GM13977 (cell line): ENCODE results near the gene THSD7A.

Source experiments
- DNase-seq: peaks from one replicate; pipeline ENCODE4 v3.0.0; 2012; ENCODE audit warnings: low spot score
- in situ Hi-C: fragments of 300-500 bp; cut with MboI; formaldehyde crosslinking; loops from one replicate; pipeline ENCODE4 v1.12.0; 2022; ENCODE audit warnings: low sequenced_read_pairs, low pct_unique_long_range_greater_than_20kb, mixed read lengths, inconsistent platforms; ENCODE audit not compliant: unreplicated experiment
- TF ChIP-seq, protein P1 (sequence below): IDR thresholded peaks from 2 replicates; pipeline ENCODE4 v1.5.1; 2012; ENCODE audit warnings: mild to moderate bottlenecking, control low read depth; ENCODE audit not compliant: insufficient read depth; ENCODE audit errors: extremely low read depth, missing control alignments

Gene THSD7A

DNA sequence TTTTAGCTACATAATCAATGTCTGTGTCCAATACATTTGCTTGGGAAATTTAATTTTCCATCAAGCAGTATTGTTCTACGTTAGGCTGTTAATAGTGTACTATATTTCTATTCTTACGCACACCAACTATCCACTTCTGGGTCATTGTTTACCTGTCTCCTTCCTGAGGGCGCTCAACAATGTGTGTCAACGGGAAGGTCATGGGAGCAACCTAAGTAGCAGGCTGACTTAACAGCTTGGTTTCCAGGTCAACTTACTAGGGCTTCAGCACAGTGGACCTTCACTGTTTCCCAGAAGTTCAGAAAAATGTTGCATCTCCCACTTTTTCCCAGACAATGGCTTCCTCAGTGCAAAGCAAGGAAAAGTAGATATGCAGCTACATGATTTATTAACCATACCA lies 13.7 kb downstream of the THSD7A start:
- no peak for DNase-seq
- TF ChIP-seq, protein P1, sequence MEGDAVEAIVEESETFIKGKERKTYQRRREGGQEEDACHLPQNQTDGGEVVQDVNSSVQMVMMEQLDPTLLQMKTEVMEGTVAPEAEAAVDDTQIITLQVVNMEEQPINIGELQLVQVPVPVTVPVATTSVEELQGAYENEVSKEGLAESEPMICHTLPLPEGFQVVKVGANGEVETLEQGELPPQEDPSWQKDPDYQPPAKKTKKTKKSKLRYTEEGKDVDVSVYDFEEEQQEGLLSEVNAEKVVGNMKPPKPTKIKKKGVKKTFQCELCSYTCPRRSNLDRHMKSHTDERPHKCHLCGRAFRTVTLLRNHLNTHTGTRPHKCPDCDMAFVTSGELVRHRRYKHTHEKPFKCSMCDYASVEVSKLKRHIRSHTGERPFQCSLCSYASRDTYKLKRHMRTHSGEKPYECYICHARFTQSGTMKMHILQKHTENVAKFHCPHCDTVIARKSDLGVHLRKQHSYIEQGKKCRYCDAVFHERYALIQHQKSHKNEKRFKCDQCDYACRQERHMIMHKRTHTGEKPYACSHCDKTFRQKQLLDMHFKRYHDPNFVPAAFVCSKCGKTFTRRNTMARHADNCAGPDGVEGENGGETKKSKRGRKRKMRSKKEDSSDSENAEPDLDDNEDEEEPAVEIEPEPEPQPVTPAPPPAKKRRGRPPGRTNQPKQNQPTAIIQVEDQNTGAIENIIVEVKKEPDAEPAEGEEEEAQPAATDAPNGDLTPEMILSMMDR = no peak

GRCh38 chr7:11817111-11817740 lies 14.8 kb downstream of the THSD7A start:
- TF ChIP-seq, protein P1 = no peak
- in situ Hi-C loops = no loop called here
- DNase-seq = no peak

More for the DNA sequence above, 13.7 kb downstream of the THSD7A start:
- in situ Hi-C loops = no loop called here

GRCh38 chr7:11811709-11812108 lies 20.3 kb downstream of the THSD7A start:
- TF ChIP-seq, protein P1 = no peak
- DNase-seq = no peak
- in situ Hi-C loops = no loop called here

DNA sequence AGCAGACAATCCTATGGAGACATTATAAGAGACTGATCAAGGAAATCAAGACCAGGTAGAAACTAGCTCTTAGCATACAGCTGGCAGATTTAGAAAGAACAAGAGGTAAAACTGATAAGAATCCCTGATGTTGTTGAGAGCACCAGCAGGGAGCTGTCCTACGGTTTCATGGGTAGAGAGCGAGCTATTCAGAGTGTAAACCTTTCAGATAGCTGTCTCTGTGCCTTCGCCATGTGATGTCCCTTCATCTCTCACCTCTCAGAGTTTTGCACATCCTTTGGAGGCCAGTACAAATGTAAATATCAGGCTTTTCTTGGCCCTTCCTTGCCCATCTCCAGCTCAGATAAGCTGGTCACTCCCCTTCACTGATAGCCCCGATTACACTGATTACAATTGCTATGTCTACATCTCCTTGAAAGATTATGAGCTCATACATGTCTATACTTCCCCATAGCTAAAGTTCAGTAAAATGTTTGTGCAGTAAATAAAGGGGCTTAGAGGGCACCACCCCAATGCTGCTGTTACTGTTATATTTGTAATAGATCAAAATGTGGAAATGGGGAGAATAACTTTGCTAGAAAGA lies 21.9 kb downstream of the THSD7A start:
- no peak for DNase-seq
- in situ Hi-C loops = no loop called here
- TF ChIP-seq, protein P1 = no peak

DNA sequence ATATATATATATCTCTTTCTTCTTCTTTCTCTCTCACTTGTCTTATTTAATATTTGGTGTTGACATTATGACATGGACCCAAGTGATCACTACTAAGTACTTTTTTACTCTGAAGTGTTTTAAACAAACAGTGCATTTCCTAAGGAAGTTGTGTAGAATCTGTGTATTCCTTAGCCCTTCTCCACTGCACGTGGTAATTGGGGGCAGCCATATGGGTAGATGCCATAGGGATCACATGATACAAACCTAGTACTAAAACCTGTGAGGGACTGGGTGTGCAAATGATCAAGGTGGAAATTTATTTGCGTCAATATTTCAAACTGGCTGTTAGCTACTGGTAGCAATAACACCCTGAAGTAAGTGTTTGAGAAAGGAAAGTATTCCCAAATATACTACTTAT lies 25.0 kb downstream of the THSD7A start:
- in situ Hi-C loops = no loop called here
- DNase-seq = no peak
- TF ChIP-seq, protein P1 = no peak

GRCh38 chr7:11804621-11805020 lies 27.4 kb downstream of the THSD7A start:
- TF ChIP-seq, protein P1 = no peak
- DNase-seq = no peak
- in situ Hi-C loops = no loop called here
